CD4-positive, alpha-beta memory T cell (primary cell): ENCODE data around the gene PBX3. TPM values are rescaled to one million over a fixed set of nuclear protein-coding genes. Genes with fewer than 3 reads are reported as not detected.

Experiments used
- CTCF ChIA-PET: fragments of 350-600 bp; sonication (Branson Sonifier 250); formaldehyde crosslinking; loops from one replicate; lab custom pipeline; 2021; ENCODE audit warnings: inconsistent platforms; ENCODE audit not compliant: partially characterized antibody; lab: Charles Lee
- POLR2A ChIA-PET: fragments of 350-600 bp; sonication (Branson Sonifier 250); formaldehyde crosslinking; loops from one replicate; lab custom pipeline; 2021; ENCODE audit not compliant: partially characterized antibody; lab: Charles Lee
- DNase-seq, 5 donors: peaks; one replicate each; pipeline versions ENCODE4 v3.0.0 to v3.0.0-alpha.2; 2020 to 2022; ENCODE audit warnings: mixed read lengths in 1 of 5
- H3K27ac ChIP-seq: one replicate; pipeline ENCODE4 v1.7.0; 2013; ENCODE audit warnings: low read depth, low read length
- H3K27me3 ChIP-seq: 2 replicates; pipeline ENCODE4 v1.7.0; 2013; ENCODE audit warnings: mild to moderate bottlenecking, low read length, moderate library complexity; ENCODE audit not compliant: insufficient read depth
- H3K36me3 ChIP-seq: 2 replicates; pipeline ENCODE4 v1.7.0; 2013; ENCODE audit warnings: mild to moderate bottlenecking, low read length, moderate library complexity; ENCODE audit not compliant: insufficient read depth
- H3K4me1 ChIP-seq: 2 replicates; pipeline ENCODE4 v1.7.0; 2013; ENCODE audit warnings: mild to moderate bottlenecking, low read length, moderate library complexity; ENCODE audit not compliant: insufficient read depth
- H3K4me3 ChIP-seq, 2 donors: one replicate each; pipeline ENCODE4 v1.7.0; 2013; ENCODE audit warnings: low read length in 2 of 2, mild to moderate bottlenecking in 1 of 2
- H3K9me3 ChIP-seq, 2 donors: one replicate each; pipeline ENCODE4 v1.7.0; 2013; ENCODE audit warnings: low read length in 2 of 2, control low read depth in 1 of 2; ENCODE audit not compliant: control insufficient read depth in 1 of 2
- H3K27ac Mint-ChIP-seq, 7 donors: one replicate each; pipeline ENCODE4 v1.8.0; 2020 to 2021; ENCODE audit warnings: mixed read lengths in 7 of 7, mild to moderate bottlenecking in 6 of 7, inconsistent platforms in 3 of 7, moderate library complexity in 3 of 7
- H3K27me3 Mint-ChIP-seq, 2 donors: one replicate each; pipeline ENCODE4 v1.8.0; 2020 to 2021; ENCODE audit warnings: mixed read lengths in 2 of 2
- H3K36me3 Mint-ChIP-seq, 2 donors: one replicate each; pipeline ENCODE4 v1.8.0; 2020 to 2021; ENCODE audit warnings: mixed read lengths in 2 of 2, inconsistent platforms in 1 of 2, mild to moderate bottlenecking in 1 of 2
- H3K4me1 Mint-ChIP-seq, 4 donors: one replicate each; pipeline ENCODE4 v1.8.0; 2020 to 2021; ENCODE audit warnings: mixed read lengths in 4 of 4, mild to moderate bottlenecking in 1 of 4
- H3K4me3 Mint-ChIP-seq, 8 donors: one replicate each; pipeline ENCODE4 v1.8.0; 2020 to 2021; ENCODE audit warnings: mixed read lengths in 8 of 8, mild to moderate bottlenecking in 7 of 8, moderate library complexity in 6 of 8, inconsistent platforms in 3 of 8
- H3K9me3 Mint-ChIP-seq, 8 donors: one replicate each; pipeline ENCODE4 v1.8.0; 2020 to 2021; ENCODE audit warnings: mixed read lengths in 8 of 8, mild to moderate bottlenecking in 5 of 8, inconsistent platforms in 3 of 8, moderate library complexity in 1 of 8
- intact Hi-C: fragments of 100-400 bp; cut with micrococcal nuclease; formaldehyde crosslinking; loops from one replicate; pipeline ENCODE4 v1.15.1; 2023
- polyA plus RNA-seq, 2 donors: library from polyadenylated mRNA; unstranded; fragments of 300-500 nt; fragmentation: Illumina TruSeq; gene quantifications; one replicate each; pipeline ENCODE4 v1.2.3, GENCODE V29; 2021
- total RNA-seq, 2 experiments: library from RNA; stranded (reverse); gene quantifications; one replicate each; pipeline ENCODE4 v1.2.3, GENCODE V29; 2021

The PBX3 gene
- total and polyA plus RNA-seq, 4 experiments from 2014 or later, result 2.2 to 17.0 (median 10.4) TPM

GRCh38 chr9:125843646-125844045, 96.5 kb downstream of the PBX3 start:
- no peak for DNase-seq
- no peak overlapping the region for H3K4me3 Mint-ChIP-seq
- ChIA-PET CTCF (interaction anchor here (1.9 kb wide), 1 partner anchor 10 kb away, joined by 4 read pairs; no protein-coding TSS in a partner anchor), POLR2A (no interaction called here)
- H3K36me3 ChIP-seq, result no peaks in the 10 kb centered on the region
- intact Hi-C loops, result no loop called here
- H3K27me3 ChIP-seq, result no peaks in the 10 kb centered on the region
- H3K27me3 Mint-ChIP-seq, result no peaks in the 10 kb centered on the region
- H3K9me3 Mint-ChIP-seq, result peaks cover 0 to 2% (median 0%) of the 10 kb centered on the region in 8 donors
- H3K4me1 Mint-ChIP-seq, result peaks cover 0 to 14% (median 11%) of the 10 kb centered on the region in 4 donors
- H3K4me1 ChIP-seq, result peaks cover 3% of the 10 kb centered on the region
- H3K27ac Mint-ChIP-seq, result no peak overlapping the region
- H3K27ac ChIP-seq, result no peak overlapping the region
- H3K9me3 ChIP-seq, result no peaks in the 10 kb centered on the region
- no peaks in the 10 kb centered on the region for H3K36me3 Mint-ChIP-seq
- H3K4me3 ChIP-seq, result no peak overlapping the region

- Histone ChIP-seq H3K36me3 (no peaks in the 10 kb centered on the region), H3K4me3 (no peak overlapping the region), H3K4me1 (peaks cover 3% of the 10 kb centered on the region), H3K27ac (no peak overlapping the region), H3K27me3 (no peaks in the 10 kb centered on the region), H3K9me3 (no peaks in the 10 kb centered on the region)
- Mint-ChIP-seq H3K4me1 (peaks cover 0 to 14% (median 11%) of the 10 kb centered on the region in 4 donors), H3K4me3 (no peak overlapping the region), H3K27me3 (no peaks in the 10 kb centered on the region), H3K36me3 (no peaks in the 10 kb centered on the region), H3K9me3 (peaks cover 0 to 2% (median 0%) of the 10 kb centered on the region in 8 donors), H3K27ac (no peak overlapping the region)
- intact Hi-C loops, result no loop called here
- ChIA-PET CTCF (interaction anchor here (1.9 kb wide), 1 partner anchor 9 kb away, joined by 4 read pairs; no protein-coding TSS in a partner anchor), POLR2A (no interaction called here)
- no peak for DNase-seq
Measured at GRCh38 chr9:125844611-125845010, 97.4 kb downstream of the PBX3 start.

- H3K9me3 ChIP-seq, result no peaks in the 10 kb centered on the region
- Mint-ChIP-seq H3K36me3 (no peaks in the 10 kb centered on the region), H3K4me3 (no peak overlapping the region), H3K9me3 (peaks cover 0 to 2% (median 0%) of the 10 kb centered on the region in 8 donors), H3K4me1 (peaks cover 0 to 14% (median 11%) of the 10 kb centered on the region in 4 donors), H3K27me3 (no peaks in the 10 kb centered on the region), H3K27ac (no peak overlapping the region)
- H3K27ac ChIP-seq, result no peak overlapping the region
- ChIA-PET CTCF (interaction anchor here (1.9 kb wide), 1 partner anchor 9 kb away, joined by 4 read pairs; no protein-coding TSS in a partner anchor), POLR2A (no interaction called here)
- H3K27me3 ChIP-seq, result no peaks in the 10 kb centered on the region
- DNase-seq, result no peak
- H3K4me3 ChIP-seq, result no peak overlapping the region
- H3K36me3 ChIP-seq, result no peaks in the 10 kb centered on the region
- intact Hi-C loops, result no loop called here
- H3K4me1 ChIP-seq, result peaks cover 3% of the 10 kb centered on the region
Measured at GRCh38 chr9:125845271-125845808, 98.2 kb downstream of the PBX3 start.

GRCh38 chr9:125847735-125848134, 100.6 kb downstream of the PBX3 start:
- Histone ChIP-seq H3K4me1 (no peaks in the 10 kb centered on the region), H3K4me3 (no peak overlapping the region), H3K9me3 (no peaks in the 10 kb centered on the region), H3K27me3 (no peaks in the 10 kb centered on the region), H3K27ac (no peak overlapping the region), H3K36me3 (no peaks in the 10 kb centered on the region)
- ChIA-PET CTCF (no interaction called here), POLR2A (no interaction called here)
- no peaks in the 10 kb centered on the region for H3K27me3 Mint-ChIP-seq
- intact Hi-C loops, result no loop called here
- no peaks in the 10 kb centered on the region for H3K36me3 Mint-ChIP-seq
- H3K27ac Mint-ChIP-seq, result no peak overlapping the region
- no peak overlapping the region for H3K4me3 Mint-ChIP-seq
- peaks cover 0 to 3% (median 2%) of the 10 kb centered on the region in 4 donors for H3K4me1 Mint-ChIP-seq
- peaks cover 0 to 2% (median 0%) of the 10 kb centered on the region in 8 donors for H3K9me3 Mint-ChIP-seq
- DNase-seq, result no peak

- Histone ChIP-seq H3K9me3 (no peaks in the 10 kb centered on the region), H3K4me3 (no peak overlapping the region), H3K27ac (no peak overlapping the region), H3K4me1 (no peaks in the 10 kb centered on the region), H3K27me3 (no peaks in the 10 kb centered on the region), H3K36me3 (no peaks in the 10 kb centered on the region)
- H3K36me3 Mint-ChIP-seq, result no peaks in the 10 kb centered on the region
- H3K9me3 Mint-ChIP-seq, result peaks cover 0 to 2% (median 0%) of the 10 kb centered on the region in 8 donors
- POLR2A ChIA-PET, result no interaction called here
- no peak for DNase-seq
- H3K27me3 Mint-ChIP-seq, result no peaks in the 10 kb centered on the region
- intact Hi-C loops, result no loop called here
- peaks cover 0 to 6% (median 4%) of the 10 kb centered on the region in 4 donors for H3K4me1 Mint-ChIP-seq
- H3K27ac Mint-ChIP-seq, result no peak overlapping the region
- CTCF ChIA-PET, result no interaction called here
- no peak overlapping the region for H3K4me3 Mint-ChIP-seq
Measured at GRCh38 chr9:125850106-125850632, 103.0 kb downstream of the PBX3 start.

GRCh38 chr9:125850763-125851162, 103.6 kb downstream of the PBX3 start:
- no peak overlapping the region for H3K27ac ChIP-seq
- Mint-ChIP-seq H3K4me1 (peaks cover 0 to 6% (median 4%) of the 10 kb centered on the region in 4 donors), H3K9me3 (peaks cover 0 to 2% (median 0%) of the 10 kb centered on the region in 8 donors), H3K36me3 (no peaks in the 10 kb centered on the region), H3K27ac (no peak overlapping the region), H3K4me3 (no peak overlapping the region), H3K27me3 (no peaks in the 10 kb centered on the region)
- H3K4me3 ChIP-seq, result no peak overlapping the region
- H3K36me3 ChIP-seq, result no peaks in the 10 kb centered on the region
- no peaks in the 10 kb centered on the region for H3K4me1 ChIP-seq
- H3K9me3 ChIP-seq, result no peaks in the 10 kb centered on the region
- ChIA-PET CTCF (no interaction called here), POLR2A (no interaction called here)
- DNase-seq, result no peak
- intact Hi-C loops, result no loop called here
- no peaks in the 10 kb centered on the region for H3K27me3 ChIP-seq

GRCh38 chr9:125851979-125852378, 104.8 kb downstream of the PBX3 start:
- Mint-ChIP-seq H3K9me3 (no peaks in the 10 kb centered on the region), H3K36me3 (no peaks in the 10 kb centered on the region), H3K27me3 (no peaks in the 10 kb centered on the region), H3K4me3 (no peak overlapping the region), H3K4me1 (peaks cover 0 to 6% (median 4%) of the 10 kb centered on the region in 4 donors), H3K27ac (no peak overlapping the region)
- Histone ChIP-seq H3K9me3 (no peaks in the 10 kb centered on the region), H3K36me3 (no peaks in the 10 kb centered on the region), H3K4me1 (no peaks in the 10 kb centered on the region), H3K27me3 (no peaks in the 10 kb centered on the region), H3K4me3 (no peak overlapping the region), H3K27ac (no peak overlapping the region)
- intact Hi-C loops, result no loop called here
- no peak for DNase-seq
- CTCF ChIA-PET, result no interaction called here
- POLR2A ChIA-PET, result no interaction called here
